Measurements from ENCODE around the gene SLC4A5. TPM values are rescaled to one million over a fixed set of nuclear protein-coding genes. Genes with fewer than 3 reads are reported as not detected.

The SLC4A5 gene
- total RNA-seq, 4 donors from 2014 or later, result 0.62 to 2.3 (median 1.2) TPM

DNA sequence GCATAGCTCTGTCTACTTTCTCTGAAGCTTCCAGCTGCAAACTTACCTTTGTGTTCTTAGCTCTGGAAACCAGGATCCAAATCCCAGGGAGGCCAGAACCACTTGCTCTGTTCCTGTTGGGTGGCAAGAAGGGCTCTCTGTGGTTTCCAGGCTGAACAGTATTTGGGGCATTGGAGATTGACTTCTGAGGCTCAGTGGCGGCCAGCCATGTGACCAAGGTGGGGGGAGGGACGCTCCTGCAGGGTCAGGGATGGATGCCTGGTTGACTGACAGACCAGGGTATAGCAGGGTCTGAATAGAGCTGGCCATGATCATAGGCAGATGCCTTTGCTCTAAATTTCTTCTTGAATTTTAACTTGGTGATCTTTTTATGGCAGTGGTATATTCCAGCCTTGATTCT is 15.1 kb downstream of the SLC4A5 start:
- 83 to 86% methylated on average over 1 to 2 of the region's 2 CpGs for WGBS, 2 donors
- intact Hi-C loops (cut with DNase I), result no loop called here
- no peak for DNase-seq
- Histone ChIP-seq H3K36me3 (peaks cover 0 to 34% (median 0%) of the 10 kb centered on the region in 3 donors), H3K4me1 (no peaks in the 10 kb centered on the region), H3K4me3 (no peak overlapping the region), H3K27ac (no peak overlapping the region), H3K27me3 (no peaks in the 10 kb centered on the region), H3K9me3 (no peaks in the 10 kb centered on the region)
- TF ChIP-seq, protein P1, sequence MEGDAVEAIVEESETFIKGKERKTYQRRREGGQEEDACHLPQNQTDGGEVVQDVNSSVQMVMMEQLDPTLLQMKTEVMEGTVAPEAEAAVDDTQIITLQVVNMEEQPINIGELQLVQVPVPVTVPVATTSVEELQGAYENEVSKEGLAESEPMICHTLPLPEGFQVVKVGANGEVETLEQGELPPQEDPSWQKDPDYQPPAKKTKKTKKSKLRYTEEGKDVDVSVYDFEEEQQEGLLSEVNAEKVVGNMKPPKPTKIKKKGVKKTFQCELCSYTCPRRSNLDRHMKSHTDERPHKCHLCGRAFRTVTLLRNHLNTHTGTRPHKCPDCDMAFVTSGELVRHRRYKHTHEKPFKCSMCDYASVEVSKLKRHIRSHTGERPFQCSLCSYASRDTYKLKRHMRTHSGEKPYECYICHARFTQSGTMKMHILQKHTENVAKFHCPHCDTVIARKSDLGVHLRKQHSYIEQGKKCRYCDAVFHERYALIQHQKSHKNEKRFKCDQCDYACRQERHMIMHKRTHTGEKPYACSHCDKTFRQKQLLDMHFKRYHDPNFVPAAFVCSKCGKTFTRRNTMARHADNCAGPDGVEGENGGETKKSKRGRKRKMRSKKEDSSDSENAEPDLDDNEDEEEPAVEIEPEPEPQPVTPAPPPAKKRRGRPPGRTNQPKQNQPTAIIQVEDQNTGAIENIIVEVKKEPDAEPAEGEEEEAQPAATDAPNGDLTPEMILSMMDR (IDR thresholded peaks at IDR 0.05), result no peak
- TF ChIP-seq POLR2A (IDR thresholded peaks at IDR 0.05), result no peak

DNA sequence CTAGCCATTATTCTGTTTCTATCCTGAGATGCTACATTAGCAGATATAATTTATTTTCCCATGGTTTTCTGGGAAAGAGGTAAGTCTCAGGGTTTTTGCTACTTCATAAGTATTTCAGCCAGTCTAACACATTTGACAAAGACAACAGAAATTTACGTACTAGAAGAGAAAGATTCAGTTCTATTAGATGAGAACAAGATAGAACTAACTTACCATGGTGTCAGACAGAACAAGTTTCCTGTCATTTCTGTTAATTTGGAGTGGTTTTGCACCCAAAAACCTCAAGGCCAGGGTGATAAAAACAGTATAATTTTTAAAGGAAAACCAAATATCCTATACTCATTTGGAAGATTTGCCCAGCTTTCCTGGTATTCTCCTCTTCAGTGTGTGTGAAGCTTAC is 15.6 kb downstream of the SLC4A5 start:
- no peaks in the 10 kb centered on the region for H3K4me1 ChIP-seq
- no peaks in the 10 kb centered on the region for H3K9me3 ChIP-seq
- 85 to 90% methylated on average over 1 of the region's 1 CpG for WGBS, 2 donors
- H3K27ac ChIP-seq, result no peak overlapping the region
- H3K36me3 ChIP-seq, result peaks cover 0 to 30% (median 0%) of the 10 kb centered on the region in 3 donors
- no peak for TF ChIP-seq POLR2A (IDR thresholded peaks at IDR 0.05)
- TF ChIP-seq, protein P1 (IDR thresholded peaks at IDR 0.05), result no peak
- intact Hi-C loops (cut with DNase I), result no loop called here
- H3K27me3 ChIP-seq, result no peaks in the 10 kb centered on the region
- H3K4me3 ChIP-seq, result no peak overlapping the region
- DNase-seq, result no peak

DNA sequence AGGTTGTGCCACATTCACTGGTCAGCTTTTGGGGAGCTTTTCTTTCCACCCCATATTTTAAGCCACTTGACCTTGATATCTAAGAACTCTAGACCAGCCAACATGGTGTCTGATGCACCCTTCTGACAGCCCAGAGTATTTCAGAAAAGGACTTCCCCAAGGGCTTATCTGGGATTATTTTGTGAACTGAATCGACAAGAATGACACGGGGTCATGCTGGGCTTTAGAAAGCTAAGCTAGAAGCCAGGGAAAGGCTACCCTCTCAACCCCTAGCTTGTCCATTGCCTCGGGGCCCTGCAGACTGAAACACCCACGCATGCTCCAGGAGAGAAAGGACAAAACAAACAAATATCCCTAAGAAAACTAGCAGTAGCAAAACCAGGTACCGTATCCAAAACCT is 16.0 kb downstream of the SLC4A5 start:
- Histone ChIP-seq H3K4me1 (no peaks in the 10 kb centered on the region), H3K9me3 (no peaks in the 10 kb centered on the region), H3K4me3 (no peak overlapping the region), H3K27me3 (no peaks in the 10 kb centered on the region), H3K36me3 (peaks cover 0 to 26% (median 0%) of the 10 kb centered on the region in 3 donors), H3K27ac (no peak overlapping the region)
- WGBS, 2 donors, result 76 to 81% methylated on average over 5 of the region's 5 CpGs
- intact Hi-C loops (cut with DNase I), result no loop called here
- DNase-seq, result no peak
- TF ChIP-seq, protein P1 (IDR thresholded peaks at IDR 0.05), result no peak
- no peak for TF ChIP-seq POLR2A (IDR thresholded peaks at IDR 0.05)

DNA sequence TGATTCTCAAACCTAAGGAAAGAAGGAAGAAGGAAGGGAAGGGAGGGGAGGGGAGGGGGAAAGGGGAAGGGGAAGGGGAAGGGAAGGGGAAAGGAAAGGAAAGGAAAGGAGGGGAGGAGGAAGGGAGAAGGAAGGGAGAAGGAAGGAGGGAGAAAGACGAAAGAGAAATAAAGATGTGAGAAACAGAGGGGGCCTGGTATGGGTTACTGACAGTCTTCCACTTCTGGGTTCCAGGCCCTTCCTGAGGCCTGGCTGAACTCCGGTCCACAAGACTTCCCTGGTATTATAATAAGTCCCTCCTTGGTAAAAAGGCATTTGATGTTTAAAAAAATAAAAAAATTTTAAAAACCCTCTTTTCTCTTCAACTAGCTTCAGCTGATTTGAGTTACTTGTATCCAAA is 17.4 kb downstream of the SLC4A5 start:
- WGBS, 2 donors, result 77 to 83% methylated on average over 2 of the region's 2 CpGs

DNA sequence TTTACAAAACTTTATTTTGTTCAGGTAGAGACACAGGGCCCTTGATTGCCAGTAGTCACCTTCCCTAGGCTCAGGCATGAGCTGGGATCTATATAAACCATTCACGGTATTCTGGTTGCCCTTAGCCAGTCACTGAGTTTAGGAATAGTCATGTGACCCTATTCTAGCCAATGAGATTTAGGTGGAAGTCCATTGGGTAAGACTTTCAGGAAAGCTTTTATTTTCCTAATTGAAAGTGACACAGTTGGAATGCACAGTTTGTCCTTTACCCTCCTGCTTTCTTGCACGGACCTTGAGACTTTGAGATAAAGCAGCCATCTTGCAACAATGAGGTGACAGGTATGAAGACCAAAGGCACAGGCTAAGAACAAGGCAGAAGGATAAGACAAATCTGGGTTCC is 21.5 kb downstream of the SLC4A5 start:
- H3K36me3 ChIP-seq, result no peaks in the 10 kb centered on the region
- TF ChIP-seq, protein P1 (IDR thresholded peaks at IDR 0.05), result no peak
- no peak for TF ChIP-seq POLR2A (IDR thresholded peaks at IDR 0.05)
- DNase-seq, result no peak
- no peaks in the 10 kb centered on the region for H3K9me3 ChIP-seq
- no peak overlapping the region for H3K27ac ChIP-seq
- intact Hi-C loops (cut with DNase I), result no loop called here
- no peaks in the 10 kb centered on the region for H3K4me1 ChIP-seq
- WGBS, 2 donors, result 100% methylated on average over 2 of the region's 2 CpGs
- H3K27me3 ChIP-seq, result no peaks in the 10 kb centered on the region
- no peak overlapping the region for H3K4me3 ChIP-seq

More for the DNA sequence above, 17.4 kb downstream of the SLC4A5 start:
- Histone ChIP-seq H3K4me1 (no peaks in the 10 kb centered on the region), H3K9me3 (no peaks in the 10 kb centered on the region), H3K27ac (no peak overlapping the region), H3K36me3 (peaks cover 0 to 15% (median 0%) of the 10 kb centered on the region in 3 donors), H3K27me3 (no peaks in the 10 kb centered on the region), H3K4me3 (no peak overlapping the region)
- no peak for DNase-seq
- no peak for TF ChIP-seq POLR2A (IDR thresholded peaks at IDR 0.05)
- TF ChIP-seq, protein P1 (IDR thresholded peaks at IDR 0.05), result no peak
- intact Hi-C loops (cut with DNase I), result no loop called here

All from esophagus squamous epithelium (tissue), 5 donors.